PC-9 (cell line): Measurements from ENCODE around the gene JHY. TPM values are rescaled to one million over a fixed set of nuclear protein-coding genes. Genes with fewer than 3 reads are reported as not detected.

Source experiments
- BruUV-seq: library from RNA; stranded (reverse); fragments of 400-500 nt; replicated peaks from 2 replicates; lab custom pipeline; 2021; lab: Mats Ljungman, UMichigan
- CTCF ChIA-PET: fragments of 300-600 bp; sonication (Branson Sonifier 250); formaldehyde crosslinking; loops from one replicate; lab custom pipeline; 2022; ENCODE audit warnings: antibody characterized with exemption; lab: Charles Lee
- POLR2A ChIA-PET: fragments of 300-600 bp; sonication (Branson Sonifier 250); formaldehyde crosslinking; loops from one replicate; lab custom pipeline; 2022; ENCODE audit warnings: antibody characterized with exemption; ENCODE audit not compliant: unreplicated experiment; lab: Charles Lee
- DNase-seq, 2 experiments: peaks; one replicate each; pipeline versions ENCODE4 v3.0.0 to v3.0.0-alpha.2; 2015 to 2022; ENCODE audit warnings: mixed read lengths in 1 of 2
- H2AFZ ChIP-seq: fragments of 200-600 bp; sonication (generic); 2 replicates; pipeline ENCODE4 v1.8.1; 2017; ENCODE audit warnings: antibody characterized with exemption
- H3F3A ChIP-seq: fragments of 200-600 bp; sonication (generic); 2 replicates; pipeline ENCODE4 v1.8.1; 2017; ENCODE audit warnings: antibody characterized with exemption, mild to moderate bottlenecking, low read depth; ENCODE audit not compliant: insufficient read depth
- H3K27ac ChIP-seq: fragments of 200-600 bp; sonication (generic); 2 replicates; pipeline ENCODE4 v1.6.1; 2016; ENCODE audit warnings: mixed run types
- H3K27me3 ChIP-seq: fragments of 200-600 bp; sonication (generic); 2 replicates; pipeline ENCODE4 v1.6.1; 2016; ENCODE audit warnings: low read depth, mixed run types; ENCODE audit not compliant: insufficient read depth
- H3K36me3 ChIP-seq: fragments of 200-600 bp; sonication (generic); 2 replicates; pipeline ENCODE4 v1.6.1; 2016; ENCODE audit warnings: low read depth, mixed run types
- H3K4me1 ChIP-seq: fragments of 200-600 bp; sonication (generic); replicated peaks from 2 replicates; pipeline ENCODE4 v1.6.1; 2016; ENCODE audit warnings: mixed run types; ENCODE audit not compliant: insufficient read depth
- H3K4me2 ChIP-seq: fragments of 200-600 bp; sonication (generic); 2 replicates; pipeline ENCODE4 v1.6.1; 2017; ENCODE audit warnings: mixed run types
- H3K4me3 ChIP-seq: fragments of 200-600 bp; sonication (generic); 2 replicates; pipeline ENCODE4 v1.6.1; 2016; ENCODE audit warnings: mixed run types
- H3K79me2 ChIP-seq: fragments of 200-600 bp; sonication (generic); 2 replicates; pipeline ENCODE4 v1.6.1; 2017; ENCODE audit warnings: low read depth, mixed run types
- H3K9me2 ChIP-seq: fragments of 200-600 bp; sonication (generic); 2 replicates; pipeline ENCODE4 v1.8.1; 2017; ENCODE audit warnings: mild to moderate bottlenecking; ENCODE audit not compliant: insufficient read depth
- H3K9me3 ChIP-seq: fragments of 200-600 bp; sonication (generic); 2 replicates; pipeline ENCODE4 v1.8.1; 2016; ENCODE audit warnings: low read depth; ENCODE audit not compliant: insufficient read depth
- H4K20me1 ChIP-seq: fragments of 200-600 bp; sonication (generic); 2 replicates; pipeline ENCODE4 v1.8.1; 2017; ENCODE audit not compliant: insufficient read depth
- EZH2 ChIP-seq: fragments of 200-600 bp; sonication (generic); IDR thresholded peaks from 2 replicates; pipeline ENCODE4 v1.8.0; 2017; ENCODE audit warnings: antibody characterized with exemption, low read depth
- intact Hi-C: fragments of 100-400 bp; cut with micrococcal nuclease; formaldehyde crosslinking; loops from one replicate; pipeline ENCODE4 v1.10.0; 2022; ENCODE audit not compliant: unreplicated experiment
- total RNA-seq: library from RNA; stranded (reverse); gene quantifications from 2 replicates; pipeline ENCODE4 v1.2.3, GENCODE V29; 2021
- TF ChIP-seq, protein P1 (sequence below): fragments of 200-600 bp; sonication (generic); conservative IDR thresholded peaks from 2 replicates; pipeline ENCODE4 v1.6.1; 2017; ENCODE audit warnings: mixed run types, antibody characterized with exemption, mild to moderate bottlenecking, moderate library complexity

The JHY gene
- total RNA-seq, 1 experiment from 2014 or later, result 6.2 TPM

- Histone ChIP-seq H3K4me1 (no peaks in the 10 kb centered on the region), H3F3A (no peaks in the 10 kb centered on the region), H3K36me3 (no peaks in the 10 kb centered on the region), H3K4me2 (no peak overlapping the region), H3K9me3 (no peaks in the 10 kb centered on the region), H3K27me3 (no peaks in the 10 kb centered on the region), H3K79me2 (no peaks in the 10 kb centered on the region), H3K4me3 (no peak overlapping the region), H3K9me2 (no peaks in the 10 kb centered on the region), H2AFZ (no peak overlapping the region), H3K27ac (no peak overlapping the region), H4K20me1 (no peaks in the 10 kb centered on the region; the same call in 1 of the 2 replicates)
- no peak for DNase-seq
- no peak for TF ChIP-seq EZH2
- TF ChIP-seq, protein P1, sequence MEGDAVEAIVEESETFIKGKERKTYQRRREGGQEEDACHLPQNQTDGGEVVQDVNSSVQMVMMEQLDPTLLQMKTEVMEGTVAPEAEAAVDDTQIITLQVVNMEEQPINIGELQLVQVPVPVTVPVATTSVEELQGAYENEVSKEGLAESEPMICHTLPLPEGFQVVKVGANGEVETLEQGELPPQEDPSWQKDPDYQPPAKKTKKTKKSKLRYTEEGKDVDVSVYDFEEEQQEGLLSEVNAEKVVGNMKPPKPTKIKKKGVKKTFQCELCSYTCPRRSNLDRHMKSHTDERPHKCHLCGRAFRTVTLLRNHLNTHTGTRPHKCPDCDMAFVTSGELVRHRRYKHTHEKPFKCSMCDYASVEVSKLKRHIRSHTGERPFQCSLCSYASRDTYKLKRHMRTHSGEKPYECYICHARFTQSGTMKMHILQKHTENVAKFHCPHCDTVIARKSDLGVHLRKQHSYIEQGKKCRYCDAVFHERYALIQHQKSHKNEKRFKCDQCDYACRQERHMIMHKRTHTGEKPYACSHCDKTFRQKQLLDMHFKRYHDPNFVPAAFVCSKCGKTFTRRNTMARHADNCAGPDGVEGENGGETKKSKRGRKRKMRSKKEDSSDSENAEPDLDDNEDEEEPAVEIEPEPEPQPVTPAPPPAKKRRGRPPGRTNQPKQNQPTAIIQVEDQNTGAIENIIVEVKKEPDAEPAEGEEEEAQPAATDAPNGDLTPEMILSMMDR, result no peak
- BruUV-seq, result no TSS peak
- POLR2A ChIA-PET, result no interaction called here
- intact Hi-C loops, result no loop called here
- CTCF ChIA-PET, result interaction anchor here (1.0 kb wide), 1 partner anchor 72 kb away, joined by 4 read pairs; no protein-coding TSS in a partner anchor
These were observed 68.7 kb downstream of the JHY start for GRCh38 chr11:122951211-122951610.

GRCh38 chr11:122954455-122954854 lies 71.9 kb downstream of the JHY start:
- intact Hi-C loops, result no loop called here
- Histone ChIP-seq H3K4me2 (no peak overlapping the region), H4K20me1 (no peaks in the 10 kb centered on the region; the same call in 1 of the 2 replicates), H3K4me3 (no peak overlapping the region), H3K27me3 (no peaks in the 10 kb centered on the region), H3K9me3 (no peaks in the 10 kb centered on the region), H3K79me2 (no peaks in the 10 kb centered on the region), H2AFZ (no peak overlapping the region), H3F3A (no peaks in the 10 kb centered on the region), H3K27ac (no peak overlapping the region), H3K4me1 (no peaks in the 10 kb centered on the region), H3K9me2 (no peaks in the 10 kb centered on the region), H3K36me3 (no peaks in the 10 kb centered on the region)
- no peak for DNase-seq
- POLR2A ChIA-PET, result no interaction called here
- BruUV-seq, result no TSS peak
- CTCF ChIA-PET, result no interaction called here
- no peak for TF ChIP-seq EZH2
- TF ChIP-seq, protein P1, result no peak

- no peaks in the 10 kb centered on the region for H3K9me3 ChIP-seq
- H3K4me3 ChIP-seq, result no peak overlapping the region
- ChIA-PET POLR2A (no interaction called here), CTCF (no interaction called here)
- H3K36me3 ChIP-seq, result no peaks in the 10 kb centered on the region
- no peaks in the 10 kb centered on the region for H3F3A ChIP-seq
- H3K4me2 ChIP-seq, result no peak overlapping the region
- no peak for DNase-seq
- peaks cover 43% of the 10 kb centered on the region; the same call in 1 of the 2 replicates for H3K27me3 ChIP-seq
- no peaks in the 10 kb centered on the region for H3K9me2 ChIP-seq
- H4K20me1 ChIP-seq, result no peaks in the 10 kb centered on the region
- no peak for TF ChIP-seq EZH2
- TF ChIP-seq, protein P1, result no peak
- H3K27ac ChIP-seq, result no peak overlapping the region
- H3K79me2 ChIP-seq, result no peaks in the 10 kb centered on the region
- intact Hi-C loops, result no loop called here
- BruUV-seq, result no TSS peak
- no peaks in the 10 kb centered on the region for H3K4me1 ChIP-seq
- no peak overlapping the region for H2AFZ ChIP-seq
These were observed 81.4 kb downstream of the JHY start for GRCh38 chr11:122963961-122964360.
